ENCODE data around the gene KCNH2.

DNA sequence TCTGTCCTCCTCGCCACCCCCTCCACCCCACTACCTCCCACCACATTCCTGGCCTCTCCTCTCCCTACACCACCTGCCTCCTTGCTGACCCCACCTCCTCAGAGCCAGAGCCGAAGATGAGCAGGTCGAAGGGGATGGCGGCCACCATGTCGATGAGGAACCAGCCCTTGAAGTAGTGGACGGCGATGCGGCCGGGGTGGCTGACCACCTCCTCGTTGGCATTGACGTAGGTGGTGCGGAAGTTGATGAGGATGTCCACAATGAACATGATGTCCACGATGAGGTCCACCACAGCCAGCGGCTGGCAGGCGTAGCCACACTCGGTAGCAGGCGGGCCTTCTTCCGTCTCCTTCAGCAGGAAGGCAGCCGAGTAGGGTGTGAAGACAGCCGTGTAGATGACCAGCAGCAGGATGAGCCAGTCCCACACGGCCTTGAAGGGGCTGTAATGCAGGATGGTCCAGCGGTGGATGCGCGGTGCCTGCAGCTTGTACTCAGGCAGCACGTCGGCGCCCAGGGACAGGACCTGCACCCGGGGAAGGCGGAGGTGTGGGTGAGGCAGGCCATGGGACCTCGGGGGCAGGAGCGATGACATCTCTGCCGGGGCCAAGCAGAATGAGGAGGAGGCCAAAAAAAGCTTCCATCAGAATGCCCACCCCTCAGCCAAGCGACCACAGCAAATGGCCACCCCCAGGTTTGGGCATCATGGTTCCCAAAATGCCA is 25.6 kb downstream of the KCNH2 start:
- TF ChIP-seq IRF2 (CRISPR knock-in tag; IDR thresholded peaks at IDR 0.05; ENCODE audit: borderline replicate concordance, low read depth) (no peak), NFYB (CRISPR knock-in tag; conservative IDR thresholded peaks at IDR 0.05; ENCODE audit: low read depth) (no peak), ZNF263 (CRISPR knock-in tag; IDR thresholded peaks at IDR 0.05; ENCODE audit: low read depth) (no peak)
- TF ChIP-seq, protein P1, sequence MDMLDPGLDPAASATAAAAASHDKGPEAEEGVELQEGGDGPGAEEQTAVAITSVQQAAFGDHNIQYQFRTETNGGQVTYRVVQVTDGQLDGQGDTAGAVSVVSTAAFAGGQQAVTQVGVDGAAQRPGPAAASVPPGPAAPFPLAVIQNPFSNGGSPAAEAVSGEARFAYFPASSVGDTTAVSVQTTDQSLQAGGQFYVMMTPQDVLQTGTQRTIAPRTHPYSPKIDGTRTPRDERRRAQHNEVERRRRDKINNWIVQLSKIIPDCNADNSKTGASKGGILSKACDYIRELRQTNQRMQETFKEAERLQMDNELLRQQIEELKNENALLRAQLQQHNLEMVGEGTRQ (CRISPR knock-in tag; IDR thresholded peaks at IDR 0.05), result no peak

Measured in WTC11 (cell line).